Heart left ventricle (tissue), 16 donors: ENCODE results near the gene CACNA2D3. TPM values are rescaled to one million over a fixed set of nuclear protein-coding genes. Genes with fewer than 3 reads are reported as not detected.

Experiments
- ATAC-seq, 4 donors: fragments of 200-7000 bp; cut with Tn5 transposase; one replicate each; pipeline ENCODE4 v1.9.1; 2020 to 2022; ENCODE audit warnings: moderate library complexity in 4 of 4, mild to moderate bottlenecking in 3 of 4, moderate number of reproducible peaks in 1 of 4
- DNase-seq, 5 donors: peaks; one replicate each; pipeline ENCODE4 v3.0.0-alpha.2; 2020
- H3K27ac ChIP-seq, 12 donors: fragments of 200-600 bp; sonication (generic) in 4 of 12; one replicate each; pipeline versions ENCODE4 v1.5.0 to v1.8.0; 2016 to 2022; ENCODE audit warnings: mild to moderate bottlenecking in 2 of 12
- H3K27me3 ChIP-seq, 9 donors: fragments of 200-600 bp; sonication (generic) in 2 of 9; one replicate each; pipeline versions ENCODE4 v1.5.1 to v1.8.0; 2016 to 2022; ENCODE audit warnings: mild to moderate bottlenecking in 3 of 9
- H3K36me3 ChIP-seq, 9 donors: fragments of 200-600 bp; sonication (generic) in 2 of 9; one replicate each; pipeline versions ENCODE4 v1.5.0 to v1.8.0; 2018 to 2022; ENCODE audit warnings: mild to moderate bottlenecking in 2 of 9
- H3K4me1 ChIP-seq, 12 donors: fragments of 200-600 bp; sonication (generic) in 4 of 12; one replicate each; pipeline versions ENCODE4 v1.5.0 to v1.8.0; 2016 to 2022; ENCODE audit warnings: mild to moderate bottlenecking in 3 of 12
- H3K4me3 ChIP-seq, 12 donors: fragments of 200-600 bp; sonication (generic) in 4 of 12; one replicate each; pipeline versions ENCODE4 v1.5.0 to v1.8.0; 2017 to 2022; ENCODE audit warnings: mild to moderate bottlenecking in 9 of 12, moderate library complexity in 4 of 12
- H3K9me3 ChIP-seq, 12 donors: fragments of 200-600 bp; sonication (generic) in 4 of 12; one replicate each; pipeline versions ENCODE4 v1.5.0 to v1.8.0; 2016 to 2022; ENCODE audit warnings: mild to moderate bottlenecking in 1 of 12
- POLR2A ChIP-seq, 2 donors: fragments of 450-650 bp; IDR thresholded peaks; one replicate each; pipeline ENCODE4 v1.6.1; 2017; ENCODE audit warnings: antibody characterized with exemption in 2 of 2, mild to moderate bottlenecking in 2 of 2, moderate library complexity in 2 of 2
- WGBS, 4 donors: extraction: QIAGEN DNeasy Blood & Tissue Kit in 2 of 4; methylation state at CpG; one replicate each; pipeline versions ENCODE4 v1.1.5 to v1.1.7; 2013 to 2018; 5-methylcytosine and 5-hydroxymethylcytosine counted together
- intact Hi-C, 10 donors: fragments of 100-400 bp; cut with DNase I; formaldehyde crosslinking; loops; one replicate each; pipeline versions ENCODE4 v1.11.1 to v1.14.2; 2022
- polyA plus RNA-seq, 2 donors: library from polyadenylated mRNA; stranded (reverse); fragments of 200-250 nt; gene quantifications; one replicate each; pipeline ENCODE4 v1.2.3, GENCODE V29; 2013
- total RNA-seq, 9 donors: library from RNA; depleted of rRNA in 2 of 9; stranded (reverse); fragments of >200 nt in 2 of 9; fragmentation: NEBNext Ultra II Directional in 3 of 9; extraction: Animal tissue kit (Norgen Biotek cat#: 25700) in 3 of 9; gene quantifications; one replicate each; pipeline versions ENCODE4 v1.1.0 to v1.2.4, GENCODE V29; 2016 to 2023
- TF ChIP-seq, protein P1 (sequence below), 12 donors: fragments of 200-600 bp; sonication (generic) in 4 of 12; IDR thresholded peaks; one replicate each; pipeline versions ENCODE4 v1.5.0 to v1.8.0; 2018 to 2022; ENCODE audit warnings: antibody characterized with exemption in 12 of 12, mild to moderate bottlenecking in 5 of 12
- donor health status: ischemic (EF 13 %, LVEDD 7.1; RV severe dilation, severe dysfunction).
- donor health status: healthy with polysubstance abuse.
- donor health status: DM: no; HTN: yes; CAD: no.
- donor health status: DM: no; HTN: no; CAD: no.
- donor health status: ischemic (EF 25% LVEDD 6.9; RV normal size, moderate dysfunction).
- donor health status: ischemic (EF 25% LVEDD 5.7; RV mildly dilated, moderate dysfunction).
- donor health status: healthy.
- donor health status: DM: yes; HTN: yes; CAD: no.
- donor health status: ischemic (EF 35%, LVEDD 5.7; RV mildly dilated, moderate dysfunction).
- donor health status: nonischemic (EF 11% LVEDD 7.7; RV severe dilation, severe dysfunction).
- donor health status: DM: yes; HTN: yes; CAD: no.
- donor health status: PGD.
- donor health status: ischemic (EF 29% LVEDD 5.4; RV normal size, mild dysfunction).
- donor health status: nonischemic (EF 23%, LVEDD 6.1; RV moderate dilation, normal function).

The CACNA2D3 gene
- total and polyA plus RNA-seq, 11 donors: 0.17 to 25.1 (median 12.8) TPM

DNA sequence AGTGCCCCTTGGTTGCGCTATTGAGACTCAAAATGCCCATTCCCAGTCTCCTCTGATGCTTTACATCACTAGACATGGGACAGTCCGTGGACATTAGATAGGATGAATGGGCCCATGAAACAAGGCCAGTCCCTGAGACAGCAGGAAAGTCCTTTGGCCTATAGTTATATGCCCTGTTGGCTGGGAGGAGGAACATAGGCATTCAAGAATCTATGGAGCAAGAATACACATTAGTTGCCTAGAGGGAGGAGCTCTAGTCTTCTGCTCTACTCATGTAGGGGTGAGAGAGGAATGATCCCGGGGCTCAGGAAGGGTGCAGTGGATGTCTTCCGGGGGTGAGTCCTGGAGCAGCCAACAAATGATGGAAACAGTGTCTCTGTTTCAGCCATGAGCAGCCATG lies 863.5 kb downstream of the CACNA2D3 start:
- Histone ChIP-seq H3K27me3 (no peaks in the 10 kb centered on the region), H3K4me1 (peaks cover 0 to 42% (median 10%) of the 10 kb centered on the region in 12 donors), H3K36me3 (no peaks in the 10 kb centered on the region), H3K27ac (peak overlapping the region in 1 of 12 donors; percentile 55), H3K9me3 (no peaks in the 10 kb centered on the region), H3K4me3 (no peak overlapping the region)
- intact Hi-C loops: no loop called here
- DNase-seq: no peak
- TF ChIP-seq, protein P1, sequence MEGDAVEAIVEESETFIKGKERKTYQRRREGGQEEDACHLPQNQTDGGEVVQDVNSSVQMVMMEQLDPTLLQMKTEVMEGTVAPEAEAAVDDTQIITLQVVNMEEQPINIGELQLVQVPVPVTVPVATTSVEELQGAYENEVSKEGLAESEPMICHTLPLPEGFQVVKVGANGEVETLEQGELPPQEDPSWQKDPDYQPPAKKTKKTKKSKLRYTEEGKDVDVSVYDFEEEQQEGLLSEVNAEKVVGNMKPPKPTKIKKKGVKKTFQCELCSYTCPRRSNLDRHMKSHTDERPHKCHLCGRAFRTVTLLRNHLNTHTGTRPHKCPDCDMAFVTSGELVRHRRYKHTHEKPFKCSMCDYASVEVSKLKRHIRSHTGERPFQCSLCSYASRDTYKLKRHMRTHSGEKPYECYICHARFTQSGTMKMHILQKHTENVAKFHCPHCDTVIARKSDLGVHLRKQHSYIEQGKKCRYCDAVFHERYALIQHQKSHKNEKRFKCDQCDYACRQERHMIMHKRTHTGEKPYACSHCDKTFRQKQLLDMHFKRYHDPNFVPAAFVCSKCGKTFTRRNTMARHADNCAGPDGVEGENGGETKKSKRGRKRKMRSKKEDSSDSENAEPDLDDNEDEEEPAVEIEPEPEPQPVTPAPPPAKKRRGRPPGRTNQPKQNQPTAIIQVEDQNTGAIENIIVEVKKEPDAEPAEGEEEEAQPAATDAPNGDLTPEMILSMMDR (IDR thresholded peaks at IDR 0.05): no peak
- 89 to 91% (median 90%) methylated on average over 4 of the region's 4 CpGs for WGBS, 4 donors
- ATAC-seq: peak in 1 of 4 donors; percentile 23

- 82 to 90% (median 83%) methylated on average over 4 of the region's 4 CpGs for WGBS, 4 donors
- H3K4me1 ChIP-seq: peaks cover 0 to 42% (median 10%) of the 10 kb centered on the region in 12 donors
- H3K36me3 ChIP-seq: no peaks in the 10 kb centered on the region
- DNase-seq (no peak), ATAC-seq (no peak)
- no peak overlapping the region for H3K4me3 ChIP-seq
- H3K27ac ChIP-seq: peak overlapping the region in 1 of 12 donors; percentile 55
- TF ChIP-seq, protein P1 (IDR thresholded peaks at IDR 0.05): no peak
- TF ChIP-seq POLR2A (IDR thresholded peaks at IDR 0.05): no peak
- intact Hi-C loops: no loop called here
- no peaks in the 10 kb centered on the region for H3K27me3 ChIP-seq
- no peaks in the 10 kb centered on the region for H3K9me3 ChIP-seq
Observed at GRCh38 chr3:54986294-54986693, 863.9 kb downstream of the CACNA2D3 start.

- H3K4me3 ChIP-seq: no peak overlapping the region
Observed at GRCh38 chr3:54987719-54988118, 865.4 kb downstream of the CACNA2D3 start.

DNA sequence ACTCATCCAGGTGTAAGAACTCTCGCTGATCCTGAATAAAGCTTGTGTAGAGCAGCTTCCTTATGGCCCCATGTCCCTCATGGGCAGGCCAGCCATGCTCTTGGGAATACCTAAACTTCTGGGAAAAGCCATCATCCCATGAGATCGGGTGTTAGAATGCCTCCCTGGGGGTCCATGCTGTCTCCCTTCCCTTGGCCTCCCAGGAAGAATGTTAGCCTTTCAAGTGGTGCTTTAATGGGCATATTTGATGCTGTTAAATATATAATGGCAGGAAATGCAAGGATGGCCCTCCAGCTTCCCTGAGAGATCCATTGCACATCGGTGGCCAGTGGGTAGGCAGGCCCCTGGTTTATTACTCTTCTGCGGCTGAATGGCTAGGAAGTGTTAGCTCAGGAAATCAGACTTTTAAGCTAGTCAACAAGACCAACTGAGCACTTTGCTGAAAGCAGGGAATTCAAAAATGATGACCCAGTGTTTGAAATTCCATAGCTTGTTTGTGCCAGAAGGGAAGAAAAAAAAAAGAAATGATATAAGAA lies 866.0 kb downstream of the CACNA2D3 start:
- no peaks in the 10 kb centered on the region for H3K9me3 ChIP-seq
- peak overlapping the region in 3 of 12 donors; percentile 46 to 78 (median 53) for H3K27ac ChIP-seq
- no peaks in the 10 kb centered on the region for H3K27me3 ChIP-seq
- peaks cover 0 to 42% (median 10%) of the 10 kb centered on the region in 12 donors for H3K4me1 ChIP-seq
- no peak overlapping the region for H3K4me3 ChIP-seq
- H3K36me3 ChIP-seq: no peaks in the 10 kb centered on the region
- intact Hi-C loops: no loop called here
- DNase-seq (no peak), ATAC-seq (peak in 1 of 4 donors; percentile 72)
- 55 to 69% (median 60%) methylated on average over 4 of the region's 4 CpGs for WGBS, 4 donors
- TF ChIP-seq, protein P1 (IDR thresholded peaks at IDR 0.05): no peak
- TF ChIP-seq POLR2A (IDR thresholded peaks at IDR 0.05): no peak

More at GRCh38 chr3:54987719-54988118, 865.4 kb downstream of the CACNA2D3 start:
- 70 to 85% (median 74%) methylated on average over 4 of the region's 4 CpGs for WGBS, 4 donors
- Histone ChIP-seq H3K4me1 (peaks cover 0 to 42% (median 10%) of the 10 kb centered on the region in 12 donors), H3K36me3 (no peaks in the 10 kb centered on the region), H3K27ac (no peak overlapping the region), H3K9me3 (no peaks in the 10 kb centered on the region), H3K27me3 (no peaks in the 10 kb centered on the region)
- TF ChIP-seq, protein P1 (IDR thresholded peaks at IDR 0.05): no peak
- TF ChIP-seq POLR2A (IDR thresholded peaks at IDR 0.05): no peak
- DNase-seq: no peak
- no peak for ATAC-seq
- intact Hi-C loops: no loop called here
